PFSK-1 (cell line): ENCODE results near the gene MKI67.

Source experiments
- FOXP2 ChIP-seq: optimal IDR thresholded peaks from 2 replicates; pipeline ENCODE3; 2011; ENCODE audit warnings: borderline replicate concordance, control low read depth, inconsistent platforms; ENCODE audit not compliant: insufficient read depth; ENCODE audit errors: extremely low read length, extremely low read depth
- POLR2AphosphoS5 ChIP-seq: IDR thresholded peaks from 2 replicates; pipeline ENCODE4 v1.6.1; 2012; ENCODE audit warnings: low read depth, mild to moderate bottlenecking, control low read depth, low read length, moderate library complexity
- SIN3A ChIP-seq: IDR thresholded peaks from 2 replicates; pipeline ENCODE4 v1.6.1; 2012; ENCODE audit warnings: mild to moderate bottlenecking, low read length, moderate library complexity, borderline replicate concordance; ENCODE audit not compliant: insufficient read depth
- TAF1 ChIP-seq: IDR thresholded peaks from 2 replicates; pipeline ENCODE4 v1.6.1; 2012; ENCODE audit warnings: low read length, control low read depth, borderline replicate concordance; ENCODE audit not compliant: insufficient read depth
- TF ChIP-seq, protein P1 (sequence below), 2 experiments: IDR thresholded peaks; 2 replicates each; pipeline versions ENCODE4 v1.6.1 to v1.8.0; 2011 to 2012; ENCODE audit warnings: low read depth in 2 of 2, low read length in 2 of 2, control low read depth in 1 of 2, inconsistent platforms in 1 of 2, mild to moderate bottlenecking in 1 of 2, moderate library complexity in 1 of 2; ENCODE audit not compliant: insufficient read depth in 1 of 2

The MKI67 gene

DNA sequence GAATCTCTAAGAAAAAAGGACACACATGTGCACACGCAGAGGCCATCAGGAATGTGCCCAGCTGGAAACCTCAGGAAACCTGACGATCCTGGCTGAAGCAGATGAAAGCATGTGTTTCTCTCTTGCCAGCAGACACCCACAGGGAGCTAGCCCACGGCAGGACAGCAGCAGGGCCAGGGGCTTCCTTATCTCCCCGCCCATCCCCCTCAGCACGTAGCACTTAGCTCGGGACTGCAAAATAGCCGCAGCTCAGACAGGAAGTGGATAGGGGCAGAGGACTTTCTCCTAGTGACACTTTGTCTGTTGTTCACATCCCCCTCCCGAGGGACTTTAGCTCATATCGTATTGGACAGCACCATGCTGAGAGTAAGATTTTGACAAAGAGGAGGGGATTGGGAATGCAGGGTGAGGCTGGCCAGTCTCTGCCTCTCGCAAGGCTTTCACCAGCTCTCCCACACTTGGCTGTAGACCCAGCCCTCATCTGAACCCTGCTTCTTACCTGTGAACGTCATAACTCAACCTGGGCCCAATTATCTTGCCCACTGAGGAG, 63.8 kb downstream of the MKI67 start:
- TF ChIP-seq, protein P1, sequence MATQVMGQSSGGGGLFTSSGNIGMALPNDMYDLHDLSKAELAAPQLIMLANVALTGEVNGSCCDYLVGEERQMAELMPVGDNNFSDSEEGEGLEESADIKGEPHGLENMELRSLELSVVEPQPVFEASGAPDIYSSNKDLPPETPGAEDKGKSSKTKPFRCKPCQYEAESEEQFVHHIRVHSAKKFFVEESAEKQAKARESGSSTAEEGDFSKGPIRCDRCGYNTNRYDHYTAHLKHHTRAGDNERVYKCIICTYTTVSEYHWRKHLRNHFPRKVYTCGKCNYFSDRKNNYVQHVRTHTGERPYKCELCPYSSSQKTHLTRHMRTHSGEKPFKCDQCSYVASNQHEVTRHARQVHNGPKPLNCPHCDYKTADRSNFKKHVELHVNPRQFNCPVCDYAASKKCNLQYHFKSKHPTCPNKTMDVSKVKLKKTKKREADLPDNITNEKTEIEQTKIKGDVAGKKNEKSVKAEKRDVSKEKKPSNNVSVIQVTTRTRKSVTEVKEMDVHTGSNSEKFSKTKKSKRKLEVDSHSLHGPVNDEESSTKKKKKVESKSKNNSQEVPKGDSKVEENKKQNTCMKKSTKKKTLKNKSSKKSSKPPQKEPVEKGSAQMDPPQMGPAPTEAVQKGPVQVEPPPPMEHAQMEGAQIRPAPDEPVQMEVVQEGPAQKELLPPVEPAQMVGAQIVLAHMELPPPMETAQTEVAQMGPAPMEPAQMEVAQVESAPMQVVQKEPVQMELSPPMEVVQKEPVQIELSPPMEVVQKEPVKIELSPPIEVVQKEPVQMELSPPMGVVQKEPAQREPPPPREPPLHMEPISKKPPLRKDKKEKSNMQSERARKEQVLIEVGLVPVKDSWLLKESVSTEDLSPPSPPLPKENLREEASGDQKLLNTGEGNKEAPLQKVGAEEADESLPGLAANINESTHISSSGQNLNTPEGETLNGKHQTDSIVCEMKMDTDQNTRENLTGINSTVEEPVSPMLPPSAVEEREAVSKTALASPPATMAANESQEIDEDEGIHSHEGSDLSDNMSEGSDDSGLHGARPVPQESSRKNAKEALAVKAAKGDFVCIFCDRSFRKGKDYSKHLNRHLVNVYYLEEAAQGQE (IDR thresholded peaks at IDR 0.05; ENCODE audit: insufficient read depth in 1 of 2, low read depth in 2 of 2, low read length in 2 of 2) = no peak
- TF ChIP-seq TAF1 (no peak), SIN3A (no peak), POLR2AphosphoS5 (no peak), FOXP2 (no peak)

DNA sequence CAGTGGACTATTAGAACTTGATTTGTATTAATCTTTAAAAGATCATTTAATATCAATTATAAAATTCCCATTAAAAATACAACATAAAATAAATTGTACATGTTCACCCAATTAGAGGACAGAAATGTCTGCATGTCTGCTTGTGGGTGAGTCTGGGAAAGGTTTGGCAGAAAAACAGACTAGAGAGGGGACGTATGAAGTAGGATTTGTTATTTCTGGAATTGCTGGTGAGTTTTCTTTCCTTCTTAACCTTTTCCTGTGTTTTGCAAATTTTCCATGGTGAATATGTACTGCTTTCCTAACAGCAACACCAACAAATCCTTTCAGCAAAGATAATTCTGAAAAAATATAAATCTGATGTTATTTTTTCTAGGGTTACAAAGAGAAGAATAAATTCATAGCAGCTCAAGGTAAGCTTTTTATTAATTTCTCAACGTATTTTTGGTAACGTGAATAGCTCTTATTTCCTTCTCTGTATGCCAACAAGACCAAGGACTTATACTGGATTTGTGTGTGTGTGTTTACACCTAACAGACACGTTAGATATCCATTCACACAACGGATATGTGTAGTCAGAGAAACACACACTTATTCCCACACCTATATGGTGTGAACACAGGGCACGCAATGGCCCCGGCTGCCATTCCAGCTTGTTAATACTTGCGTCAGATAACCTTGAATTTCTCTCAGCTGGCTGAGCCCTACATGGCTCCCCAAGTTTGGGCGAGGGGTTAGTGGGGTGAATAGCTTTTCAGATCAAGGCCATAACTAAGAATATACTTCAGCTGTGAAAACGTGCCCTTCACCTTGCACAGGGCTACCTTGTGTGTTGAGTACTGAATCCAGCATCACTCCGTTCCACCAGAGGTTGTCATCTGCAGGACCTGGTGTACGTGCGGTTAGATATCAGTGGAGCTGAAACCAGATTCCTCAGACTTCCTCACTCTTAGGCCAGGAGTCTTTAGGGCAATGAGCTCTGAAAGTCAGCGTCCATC, 64.6 kb downstream of the MKI67 start:
- no peak for TF ChIP-seq POLR2AphosphoS5

DNA sequence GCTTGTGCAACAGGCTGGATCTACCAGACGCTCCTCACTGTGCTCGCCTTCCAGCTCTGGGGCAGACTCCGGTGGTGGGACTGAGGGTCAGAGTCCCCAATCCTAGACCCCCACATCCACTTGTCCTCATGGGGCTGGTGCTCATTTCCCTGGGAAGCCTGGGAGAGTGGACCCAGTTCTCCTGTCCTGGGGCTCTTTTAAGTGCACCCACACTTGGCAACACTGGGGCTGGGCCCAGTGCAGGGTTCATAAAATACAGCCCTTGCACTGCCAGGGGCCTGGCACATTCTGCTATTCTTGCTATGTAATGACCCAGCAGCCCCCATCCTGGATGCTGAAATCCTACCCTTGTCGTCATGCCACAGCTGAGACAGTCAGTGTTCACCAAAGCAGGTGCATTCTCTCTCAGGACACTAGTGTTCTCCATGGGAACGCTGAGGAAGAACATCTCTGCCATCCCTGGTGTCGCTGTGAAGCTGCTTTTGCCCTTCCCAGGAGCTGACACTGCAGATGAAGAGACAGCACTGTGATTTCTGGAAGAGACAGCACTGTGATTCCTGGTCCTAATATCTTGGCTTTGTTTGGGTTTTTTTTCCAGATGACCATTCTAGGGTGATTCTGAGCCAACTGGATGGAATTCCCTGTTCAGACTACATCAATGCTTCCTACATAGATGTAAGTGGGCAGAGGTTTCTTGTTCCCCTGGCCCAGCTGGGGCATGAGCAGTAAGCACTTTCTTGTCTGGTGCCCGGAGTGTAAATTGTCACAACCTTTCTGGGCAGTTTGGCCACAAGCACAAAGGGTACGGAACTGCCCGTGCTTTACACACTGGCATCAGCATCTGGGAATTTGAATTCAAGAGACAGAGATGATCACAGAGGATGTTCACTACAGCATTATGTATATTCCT, 65.6 kb downstream of the MKI67 start:
- TF ChIP-seq, protein P1 (IDR thresholded peaks at IDR 0.05; ENCODE audit: insufficient read depth in 1 of 2, low read depth in 2 of 2, low read length in 2 of 2) = no peak
- no peak for TF ChIP-seq SIN3A
- no peak for TF ChIP-seq POLR2AphosphoS5
- TF ChIP-seq TAF1 = no peak
- no peak for TF ChIP-seq FOXP2

DNA sequence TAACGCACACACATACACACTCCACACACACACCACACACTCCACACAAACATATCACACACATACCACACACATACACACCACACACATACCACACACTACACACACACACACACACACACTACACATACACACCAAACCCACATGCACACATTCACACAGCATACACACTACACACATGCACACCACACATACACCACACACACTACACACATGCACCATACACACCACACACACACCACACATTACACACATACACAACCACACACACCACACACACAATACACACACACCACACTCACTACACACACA, 66.3 kb downstream of the MKI67 start:
- no peak for TF ChIP-seq SIN3A
- TF ChIP-seq POLR2AphosphoS5 = no peak
- no peak for TF ChIP-seq FOXP2
- no peak for TF ChIP-seq TAF1
- TF ChIP-seq, protein P1 (IDR thresholded peaks at IDR 0.05; ENCODE audit: insufficient read depth in 1 of 2, low read depth in 2 of 2, low read length in 2 of 2) = no peak

DNA sequence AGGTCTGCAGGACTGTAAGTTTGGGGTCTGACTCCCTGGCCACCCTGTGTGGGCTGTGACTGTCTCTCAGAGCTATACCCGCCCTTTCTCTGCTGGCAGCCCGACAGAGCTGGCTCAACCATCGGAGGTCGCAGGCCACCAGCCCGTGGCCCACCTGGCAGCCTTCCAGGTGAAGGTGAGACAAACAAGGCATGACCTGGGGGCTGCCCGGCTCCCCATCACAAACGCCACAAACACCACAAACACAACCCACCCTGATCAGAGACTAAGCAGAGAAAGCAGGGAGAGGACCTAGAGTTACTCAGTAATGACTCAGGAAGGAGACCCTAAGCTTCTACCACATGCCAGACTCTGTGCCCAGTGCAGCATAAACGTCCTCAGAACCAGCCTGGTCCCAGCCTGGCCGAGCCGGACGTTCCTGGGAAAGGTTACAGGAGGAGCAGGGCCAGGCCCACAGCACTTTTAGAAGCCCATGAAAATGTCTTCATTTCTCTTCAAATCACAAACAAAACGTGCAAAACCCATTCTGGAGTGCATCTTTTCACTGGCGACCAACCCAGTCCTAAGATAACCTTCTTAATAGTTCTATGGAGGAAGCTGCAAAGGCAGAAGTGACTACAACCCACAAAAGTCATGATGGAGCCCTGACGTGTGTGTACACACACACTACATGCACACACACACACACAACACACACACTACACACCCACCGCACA, 66.8 kb downstream of the MKI67 start:
- TF ChIP-seq SIN3A (no peak), TAF1 (no peak), POLR2AphosphoS5 (no peak), FOXP2 (no peak)
- TF ChIP-seq, protein P1 (IDR thresholded peaks at IDR 0.05; ENCODE audit: insufficient read depth in 1 of 2, low read depth in 2 of 2, low read length in 2 of 2) = no peak
